Spleen (tissue), 11 donors: ENCODE data around the gene TMEM26. TPM values are rescaled to one million over a fixed set of nuclear protein-coding genes. Genes with fewer than 3 reads are reported as not detected.
A peak's percentile ranks its signal among the peaks of the same experiment; 100 is the strongest.

ENCODE experiments used
- DNase-seq: peaks from one replicate; pipeline ENCODE4 v3.0.0-alpha.2; 2020
- H3K27ac ChIP-seq, 8 donors: fragments of 200-600 bp; sonication (generic) in 7 of 8; 1 replicate in 4 of 8; 2 replicates in 4 of 8; pipeline versions ENCODE4 v1.5.0 to v1.8.0; 2016 to 2021; ENCODE audit warnings: inconsistent platforms in 4 of 8, mild to moderate bottlenecking in 4 of 8, moderate library complexity in 1 of 8
- H3K27me3 ChIP-seq, 7 donors: fragments of 200-600 bp; sonication (generic) in 6 of 7; replicated peaks in 1 of 7; 1 replicate in 4 of 7; 2 replicates in 3 of 7; pipeline versions ENCODE4 v1.5.0 to v1.8.0; 2016 to 2021; ENCODE audit warnings: inconsistent platforms in 3 of 7, mild to moderate bottlenecking in 1 of 7
- H3K36me3 ChIP-seq, 6 donors: fragments of 200-600 bp; sonication (generic) in 5 of 6; 1 replicate in 4 of 6; 2 replicates in 2 of 6; pipeline versions ENCODE4 v1.5.0 to v1.8.0; 2016 to 2021; ENCODE audit warnings: inconsistent platforms in 2 of 6
- H3K4me1 ChIP-seq, 6 donors: fragments of 200-600 bp; sonication (generic) in 5 of 6; 1 replicate in 3 of 6; 2 replicates in 3 of 6; pipeline versions ENCODE4 v1.5.0 to v1.8.0; 2016 to 2021; ENCODE audit warnings: inconsistent platforms in 3 of 6
- H3K4me3 ChIP-seq, 8 donors: fragments of 200-600 bp; sonication (generic) in 7 of 8; 1 replicate in 4 of 8; 2 replicates in 4 of 8; pipeline versions ENCODE4 v1.5.0 to v1.8.0; 2016 to 2021; ENCODE audit warnings: inconsistent platforms in 4 of 8, mild to moderate bottlenecking in 4 of 8, moderate library complexity in 2 of 8
- H3K9me3 ChIP-seq, 8 donors: fragments of 200-600 bp; sonication (generic) in 7 of 8; 1 replicate in 4 of 8; 2 replicates in 4 of 8; pipeline versions ENCODE4 v1.5.0 to v1.8.0; 2016 to 2021; ENCODE audit warnings: inconsistent platforms in 4 of 8
- CTCF ChIP-seq, 11 experiments: fragments of 200-600 bp in 7 of 11; fragments of 450-650 bp in 4 of 11; sonication (generic) in 4 of 11; IDR thresholded peaks in 8 of 11; conservative IDR thresholded peaks in 3 of 11; 1 replicate in 7 of 11; 2 replicates in 4 of 11; pipeline versions ENCODE4 v1.4.0 to v1.8.0; 2016 to 2021; ENCODE audit warnings: antibody characterized with exemption in 11 of 11, inconsistent platforms in 4 of 11, mild to moderate bottlenecking in 1 of 11
- POLR2A ChIP-seq, 3 donors: fragments of 450-650 bp; IDR thresholded peaks; one replicate each; pipeline ENCODE4 v1.5.1; 2017; ENCODE audit warnings: antibody characterized with exemption in 3 of 3, mild to moderate bottlenecking in 1 of 3
- POLR2AphosphoS5 ChIP-seq, 3 donors: sonication (generic); formaldehyde crosslinking; IDR thresholded peaks; one replicate each; pipeline ENCODE4 v1.5.1; 2017; ENCODE audit warnings: antibody characterized with exemption in 3 of 3
- WGBS, 5 donors: extraction: QIAGEN DNeasy Blood & Tissue Kit in 3 of 5; methylation state at CpG; one replicate each; pipeline versions ENCODE4 v1.1.5 to v1.1.7; 2013 to 2018; 5-methylcytosine and 5-hydroxymethylcytosine counted together
- intact Hi-C: fragments of 100-400 bp; cut with DNase I; formaldehyde crosslinking; loops from one replicate; pipeline ENCODE4 v1.15.0; 2023; ENCODE audit warnings: low total_unique reads
- polyA plus RNA-seq, 3 donors: library from polyadenylated mRNA; stranded (reverse); fragments of 200-250 nt; gene quantifications; one replicate each; pipeline ENCODE4 v1.2.1, GENCODE V29; 2013
- total RNA-seq, 7 donors: library from RNA; depleted of rRNA in 3 of 7; stranded (reverse); fragments of >200 nt in 3 of 7; fragmentation: NEBNext Ultra II Directional in 4 of 7; extraction: Animal tissue kit (Norgen Biotek cat#: 25700) in 4 of 7; gene quantifications; one replicate each; pipeline versions ENCODE4 v1.1.0 to v1.2.1, GENCODE V29; 2016 to 2021
- donor health status: healthy with polysubstance abuse.
- donor health status: DM: no; HTN: no; CAD: no; lungs with moderate emphysema.
- donor health status: DM: no; HTN: no; CAD: no.
- donor health status: Bipolar disorder and iron deficiency.
- donor health status: healthy.
- donor health status: DM: no; HTN: no; CAD: no.
- donor health status: DM: yes; HTN: yes; CAD: no.

TMEM26 gene
- total and polyA plus RNA-seq, 10 donors: 1.0 to 30.9 (median 20.8) TPM

GRCh38 chr10:61455656-61456055, 2.5 kb upstream of the TMEM26 start:
- H3K4me3 ChIP-seq: no peak overlapping the region
- intact Hi-C loops: no loop called here
- H3K9me3 ChIP-seq: no peaks in the 10 kb centered on the region
- DNase-seq: no peak
- H3K27me3 ChIP-seq: peaks cover 0 to 28% (median 7%) of the 10 kb centered on the region in 7 donors
- H3K4me1 ChIP-seq: peaks cover 0 to 55% (median 31%) of the 10 kb centered on the region in 6 donors
- WGBS, 5 donors: 85 to 94% (median 92%) methylated on average over 8 of the region's 8 CpGs
- no peak for TF ChIP-seq CTCF (IDR thresholded peaks at IDR 0.05 in 8 of 11, conservative IDR thresholded peaks at IDR 0.05 in 3 of 11)
- TF ChIP-seq POLR2A (IDR thresholded peaks at IDR 0.05): no peak
- peak in 1 of 3 donors; percentile 19 for TF ChIP-seq POLR2AphosphoS5 (IDR thresholded peaks at IDR 0.05)
- no peaks in the 10 kb centered on the region for H3K36me3 ChIP-seq
- peak overlapping the region; percentile 29 to 91 (median 86) for H3K27ac ChIP-seq

DNA sequence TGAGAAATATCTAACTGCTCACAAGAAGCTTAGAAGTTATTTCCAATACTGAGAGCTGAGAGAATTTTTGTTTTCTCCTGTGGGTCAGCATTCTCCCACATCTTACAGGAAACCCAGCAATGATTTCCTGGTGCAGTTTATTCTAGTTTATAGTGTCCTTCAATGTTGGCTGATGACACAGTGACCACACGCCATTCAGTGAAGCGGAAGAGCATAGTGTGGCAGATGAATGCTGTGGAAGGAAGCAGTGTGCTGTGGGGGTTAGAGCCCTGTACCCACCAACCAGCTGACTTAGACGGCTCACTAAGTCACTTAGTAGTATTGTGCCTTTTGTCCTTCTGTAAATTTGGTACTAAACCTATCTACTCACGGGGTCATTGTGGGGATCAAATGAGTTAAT, 1.4 kb upstream of the TMEM26 start:
- Histone ChIP-seq H3K36me3 (no peaks in the 10 kb centered on the region), H3K27me3 (peaks cover 0 to 28% (median 7%) of the 10 kb centered on the region in 7 donors), H3K4me1 (peaks cover 0 to 55% (median 31%) of the 10 kb centered on the region in 6 donors), H3K4me3 (no peak overlapping the region), H3K9me3 (no peaks in the 10 kb centered on the region), H3K27ac (peak overlapping the region in 7 of 8 donors; percentile 77 to 91 (median 87))
- intact Hi-C loops: no loop called here
- TF ChIP-seq POLR2A (IDR thresholded peaks at IDR 0.05) (no peak), CTCF (IDR thresholded peaks at IDR 0.05 in 8 of 11, conservative IDR thresholded peaks at IDR 0.05 in 3 of 11) (no peak), POLR2AphosphoS5 (IDR thresholded peaks at IDR 0.05) (peak in 2 of 3 donors; percentile 44 to 91)
- 47 to 73% (median 69%) methylated on average over 4 of the region's 4 CpGs for WGBS, 5 donors
- DNase-seq: no peak

- intact Hi-C loops: no loop called here
- peak overlapping the region; percentile 41 to 76 (median 50) for H3K4me3 ChIP-seq
- DNase-seq: peak; percentile 75
- H3K4me1 ChIP-seq: peaks cover 0 to 61% (median 31%) of the 10 kb centered on the region in 6 donors
- no peaks in the 10 kb centered on the region for H3K36me3 ChIP-seq
- 6 to 14% (median 8%) methylated on average over 28 of the region's 28 CpGs for WGBS, 5 donors
- peak in 2 of 3 donors; percentile 57 to 63 for TF ChIP-seq POLR2AphosphoS5 (IDR thresholded peaks at IDR 0.05)
- no peak for TF ChIP-seq CTCF (IDR thresholded peaks at IDR 0.05 in 8 of 11, conservative IDR thresholded peaks at IDR 0.05 in 3 of 11)
- H3K27me3 ChIP-seq: peaks cover 0 to 28% (median 7%) of the 10 kb centered on the region in 7 donors
- peak overlapping the region; percentile 73 to 91 (median 86) for H3K27ac ChIP-seq
- H3K9me3 ChIP-seq: no peaks in the 10 kb centered on the region
Observed at GRCh38 chr10:61452151-61452651, 980 bp downstream of the TMEM26 start.

- Histone ChIP-seq H3K9me3 (no peaks in the 10 kb centered on the region), H3K4me3 (peak overlapping the region in 5 of 8 donors; percentile 15 to 76 (median 48)), H3K36me3 (no peaks in the 10 kb centered on the region), H3K27me3 (peaks cover 0 to 28% (median 7%) of the 10 kb centered on the region in 7 donors), H3K4me1 (peaks cover 0 to 55% (median 23%) of the 10 kb centered on the region in 6 donors), H3K27ac (peak overlapping the region in 7 of 8 donors; percentile 44 to 91 (median 87))
- TF ChIP-seq POLR2AphosphoS5 (IDR thresholded peaks at IDR 0.05) (no peak), POLR2A (IDR thresholded peaks at IDR 0.05) (no peak), CTCF (IDR thresholded peaks at IDR 0.05 in 8 of 11, conservative IDR thresholded peaks at IDR 0.05 in 3 of 11) (no peak)
- intact Hi-C loops: no loop called here
- DNase-seq: no peak
- WGBS, 5 donors: 71 to 80% (median 78%) methylated on average over 3 of the region's 3 CpGs
Observed at GRCh38 chr10:61451357-61451756, 1.8 kb downstream of the TMEM26 start.
